Heart right ventricle (tissue), 16 donors: Measurements from ENCODE around the gene USP20. TPM values are rescaled to one million over a fixed set of nuclear protein-coding genes. Genes with fewer than 3 reads are reported as not detected.

Experiments
- ATAC-seq, 8 donors: fragments of 200-7000 bp; cut with Tn5 transposase; one replicate each; pipeline ENCODE4 v1.9.1; 2020; ENCODE audit warnings: mild to moderate bottlenecking in 8 of 8, moderate library complexity in 8 of 8, moderate number of reproducible peaks in 1 of 8
- DNase-seq, 2 donors: peaks; one replicate each; pipeline ENCODE4 v3.0.0-alpha.2; 2020
- H3K27ac ChIP-seq, 10 donors: fragments of 200-600 bp; sonication (generic) in 2 of 10; one replicate each; pipeline versions ENCODE4 v1.5.0 to v1.8.0; 2020 to 2022; ENCODE audit warnings: mild to moderate bottlenecking in 3 of 10
- H3K27me3 ChIP-seq, 7 donors: fragments of 200-600 bp; one replicate each; pipeline ENCODE4 v1.8.0; 2021 to 2022; ENCODE audit warnings: mild to moderate bottlenecking in 2 of 7
- H3K36me3 ChIP-seq, 9 donors: fragments of 200-600 bp; sonication (generic) in 1 of 9; one replicate each; pipeline versions ENCODE4 v1.5.0 to v1.8.0; 2020 to 2022; ENCODE audit warnings: mild to moderate bottlenecking in 2 of 9
- H3K4me1 ChIP-seq, 9 donors: fragments of 200-600 bp; sonication (generic) in 1 of 9; one replicate each; pipeline versions ENCODE4 v1.5.0 to v1.8.0; 2020 to 2022; ENCODE audit warnings: mild to moderate bottlenecking in 4 of 9
- H3K4me3 ChIP-seq, 10 donors: fragments of 200-600 bp; sonication (generic) in 2 of 10; one replicate each; pipeline versions ENCODE4 v1.5.0 to v1.8.0; 2020 to 2022; ENCODE audit warnings: mild to moderate bottlenecking in 7 of 10, moderate library complexity in 2 of 10
- H3K9me3 ChIP-seq, 11 donors: fragments of 200-600 bp in 10 of 11; sonication (generic) in 2 of 11; one replicate each; pipeline versions ENCODE4 v1.5.0 to v1.8.0; 2013 to 2022; ENCODE audit warnings: mild to moderate bottlenecking in 2 of 11, control low read depth in 1 of 11, moderate library complexity in 1 of 11
- CTCF ChIP-seq, 9 donors: fragments of 200-600 bp; sonication (generic) in 2 of 9; IDR thresholded peaks; one replicate each; pipeline versions ENCODE4 v1.5.0 to v1.8.0; 2021 to 2022; ENCODE audit warnings: antibody characterized with exemption in 9 of 9, mild to moderate bottlenecking in 5 of 9, moderate library complexity in 1 of 9
- WGBS, 2 donors: extraction: QIAGEN DNeasy Blood & Tissue Kit; methylation state at CpG; one replicate each; pipeline ENCODE4 v1.1.7; 2013; ENCODE audit warnings: inconsistent platforms in 1 of 2; 5-methylcytosine and 5-hydroxymethylcytosine counted together
- intact Hi-C, 10 donors: fragments of 100-400 bp; cut with DNase I; formaldehyde crosslinking; loops; one replicate each; pipeline versions ENCODE4 v1.11.1 to v1.14.2; 2022
- polyA plus RNA-seq, 2 donors: library from polyadenylated mRNA; stranded (reverse); fragments of 200-250 nt; gene quantifications; one replicate each; pipeline ENCODE4 v1.2.3, GENCODE V29; 2013
- total RNA-seq, 10 donors: library from RNA; stranded (reverse); fragmentation: NEBNext Ultra II Directional in 3 of 10; extraction: Animal tissue kit (Norgen Biotek cat#: 25700) in 3 of 10; gene quantifications; one replicate each; pipeline versions ENCODE4 v1.2.1 to v1.2.4, GENCODE V29; 2021 to 2023
- donor health status: Arrhythmogenic right ventricular cardiomyopathy.
- donor health status: ischemic (EF 13 %, LVEDD 7.1; RV severe dilation, severe dysfunction).
- donor health status: healthy with polysubstance abuse.
- donor health status: DM: no; HTN: yes; CAD: no.
- donor health status: DM: no; HTN: no; CAD: no.
- donor health status: ischemic (EF 25% LVEDD 6.9; RV normal size, moderate dysfunction).
- donor health status: ischemic (EF 25% LVEDD 5.7; RV mildly dilated, moderate dysfunction).
- donor health status: healthy.
- donor health status: DM: yes; HTN: yes; CAD: no.
- donor health status: Ischemic cardiomyopathy.
- donor health status: ischemic (EF 35%, LVEDD 5.7; RV mildly dilated, moderate dysfunction).
- donor health status: nonischemic (EF 11% LVEDD 7.7; RV severe dilation, severe dysfunction).
- donor health status: DM: yes; HTN: yes; CAD: no.
- donor health status: PGD.
- donor health status: ischemic (EF 29% LVEDD 5.4; RV normal size, mild dysfunction).
- donor health status: nonischemic (EF 23%, LVEDD 6.1; RV moderate dilation, normal function).

USP20 gene
- total and polyA plus RNA-seq, 12 donors: 10.9 to 16.8 (median 12.5) TPM

DNA sequence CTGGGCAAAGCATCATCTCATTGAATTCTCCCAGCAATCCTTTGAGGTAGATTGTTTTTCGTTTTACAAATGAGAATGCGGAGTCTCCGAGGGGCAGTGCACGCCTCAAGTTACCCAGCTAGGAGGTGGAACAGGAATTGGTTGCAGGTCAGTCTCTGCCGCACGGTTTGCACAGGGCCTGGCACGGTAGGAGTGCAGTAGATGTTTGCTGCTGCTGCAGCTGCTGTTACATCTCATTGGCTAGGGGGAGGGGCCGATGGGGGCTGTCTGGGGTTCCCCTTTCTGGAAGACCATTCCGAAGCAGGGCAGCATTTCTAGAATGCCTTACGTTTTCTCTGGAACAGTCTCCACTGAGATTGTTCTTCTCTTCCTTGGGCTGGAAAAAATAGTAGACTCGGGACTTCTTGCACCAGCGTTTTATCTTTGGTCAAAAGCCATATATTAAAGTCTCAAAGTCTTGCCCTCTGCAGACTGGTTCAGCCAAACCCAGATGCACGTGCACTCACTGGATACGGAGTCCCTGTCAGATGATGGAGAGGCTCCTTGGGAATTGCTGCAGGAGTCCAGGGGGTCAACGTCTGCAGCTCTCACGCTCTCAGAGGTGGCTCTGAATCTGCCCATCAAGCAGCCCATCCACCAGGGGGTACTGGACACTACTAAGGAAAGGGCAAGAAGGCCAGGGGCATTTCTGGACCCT is 1.2 kb downstream of the USP20 start:
- intact Hi-C loops: no loop called here
- H3K9me3 ChIP-seq: no peaks in the 10 kb centered on the region
- ATAC-seq: no peak
- TF ChIP-seq CTCF (IDR thresholded peaks at IDR 0.05): no peak
- H3K4me3 ChIP-seq: peak overlapping the region in 9 of 10 donors; percentile 71 to 99 (median 95)
- H3K4me1 ChIP-seq: peaks cover 0 to 41% (median 27%) of the 10 kb centered on the region in 9 donors
- H3K27me3 ChIP-seq: no peaks in the 10 kb centered on the region
- 51 to 57% methylated on average over 16 of the region's 16 CpGs for WGBS, 2 donors
- no peak for DNase-seq
- H3K36me3 ChIP-seq: peaks cover 0 to 26% (median 8%) of the 10 kb centered on the region in 9 donors
- H3K27ac ChIP-seq: peak overlapping the region in 1 of 10 donors; percentile 94

- ATAC-seq (no peak), DNase-seq (no peak)
- Histone ChIP-seq H3K27ac (no peak overlapping the region), H3K36me3 (peaks cover 0 to 13% (median 0%) of the 10 kb centered on the region in 9 donors), H3K9me3 (no peaks in the 10 kb centered on the region), H3K4me1 (peaks cover 0 to 33% (median 21%) of the 10 kb centered on the region in 9 donors), H3K27me3 (no peaks in the 10 kb centered on the region), H3K4me3 (no peak overlapping the region)
- intact Hi-C loops: no loop called here
- TF ChIP-seq CTCF (IDR thresholded peaks at IDR 0.05): no peak
- WGBS, 2 donors: 86 to 91% methylated on average over 12 of the region's 12 CpGs
These were observed 3.5 kb downstream of the USP20 start for GRCh38 chr9:129838707-129839259.

DNA sequence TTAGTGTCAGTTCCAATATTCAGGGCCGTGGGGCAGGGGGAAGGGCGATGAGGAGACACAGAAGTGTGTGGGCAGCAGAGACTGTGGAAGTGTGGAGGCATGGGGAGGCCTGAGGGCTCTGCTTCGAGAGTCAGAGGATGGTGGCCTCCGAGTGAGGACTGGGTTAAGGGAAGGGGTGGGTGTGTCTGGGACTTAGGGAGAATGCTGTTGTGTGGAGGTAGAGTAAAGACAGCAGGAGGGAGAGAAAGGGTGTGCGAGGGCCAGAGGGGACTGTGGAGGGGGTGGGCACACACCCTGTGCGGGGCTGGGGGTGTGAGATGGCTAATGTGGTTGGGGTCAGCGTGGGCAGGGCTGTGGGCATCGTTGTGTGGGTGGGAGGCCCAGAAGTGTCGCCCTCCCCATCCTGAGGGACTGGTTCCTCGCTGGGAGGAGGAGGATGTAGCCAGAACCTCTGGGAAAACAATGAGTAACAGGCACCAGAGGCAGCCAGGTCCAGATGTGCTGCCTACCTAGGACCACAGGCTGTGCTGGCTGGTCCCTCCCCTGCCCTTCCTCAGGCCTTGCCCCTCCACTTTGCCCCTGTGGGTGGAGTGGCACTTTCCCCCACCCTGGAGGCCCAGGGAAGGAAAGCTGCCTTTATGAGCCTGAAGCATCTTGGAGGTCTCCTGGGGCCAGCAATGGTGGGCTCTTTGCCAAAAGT is 4.2 kb downstream of the USP20 start:
- 76 to 79% methylated on average over 10 of the region's 10 CpGs for WGBS, 2 donors
- peaks cover 0 to 13% (median 0%) of the 10 kb centered on the region in 9 donors for H3K36me3 ChIP-seq
- peaks cover 0 to 26% (median 14%) of the 10 kb centered on the region in 9 donors for H3K4me1 ChIP-seq
- no peak for ATAC-seq
- H3K4me3 ChIP-seq: no peak overlapping the region
- intact Hi-C loops: no loop called here
- DNase-seq: no peak
- no peaks in the 10 kb centered on the region for H3K9me3 ChIP-seq
- no peak overlapping the region for H3K27ac ChIP-seq
- H3K27me3 ChIP-seq: no peaks in the 10 kb centered on the region
- TF ChIP-seq CTCF (IDR thresholded peaks at IDR 0.05): no peak

DNA sequence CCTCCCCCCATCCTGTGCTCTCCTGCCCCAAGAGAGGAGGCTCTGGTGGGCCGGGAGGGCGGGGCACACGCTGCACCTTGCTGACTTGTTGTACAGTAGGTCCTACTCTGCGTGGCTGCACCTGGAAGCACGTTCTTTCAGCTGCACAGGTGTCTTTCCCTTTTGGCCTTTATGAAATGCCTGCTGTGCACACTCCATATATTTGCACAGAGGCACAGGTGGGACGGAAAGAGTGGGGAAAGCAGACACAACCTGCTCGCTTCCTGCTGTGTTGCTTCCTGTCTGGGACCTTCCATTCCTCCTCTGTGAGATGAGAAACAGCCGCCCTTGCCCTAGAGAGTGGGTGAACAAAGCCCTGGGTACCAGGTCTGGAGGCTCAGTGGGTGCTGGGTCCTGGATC is 4.8 kb downstream of the USP20 start:
- Histone ChIP-seq H3K27ac (no peak overlapping the region), H3K36me3 (peaks cover 0 to 13% (median 0%) of the 10 kb centered on the region in 9 donors), H3K9me3 (no peaks in the 10 kb centered on the region), H3K4me1 (peaks cover 0 to 24% (median 12%) of the 10 kb centered on the region in 9 donors), H3K27me3 (no peaks in the 10 kb centered on the region), H3K4me3 (no peak overlapping the region)
- intact Hi-C loops: no loop called here
- WGBS, 2 donors: 87 to 88% methylated on average over 8 of the region's 8 CpGs
- DNase-seq (no peak), ATAC-seq (no peak)
- TF ChIP-seq CTCF (IDR thresholded peaks at IDR 0.05): no peak
